Hepatocyte (in vitro differentiated cells): ENCODE measurements around the gene PKP3. TPM values are rescaled to one million over a fixed set of nuclear protein-coding genes. Genes with fewer than 3 reads are reported as not detected.
A peak's percentile ranks its signal among the peaks of the same experiment; 100 is the strongest.

Source experiments
- DNase-seq: peaks from one replicate; pipeline ENCODE4 v3.0.0-alpha.2; 2016; ENCODE audit warnings: low spot score
- H2AFZ ChIP-seq: fragments of 200-600 bp; sonication (generic); 2 replicates; pipeline ENCODE4 v1.6.0; 2016; ENCODE audit warnings: antibody characterized with exemption, mild to moderate bottlenecking
- H3K27ac ChIP-seq: fragments of 200-600 bp; sonication (generic); 2 replicates; pipeline ENCODE4 v1.5.1; 2016; ENCODE audit warnings: mild to moderate bottlenecking
- H3K27me3 ChIP-seq: fragments of 200-600 bp; sonication (generic); 2 replicates; pipeline ENCODE4 v1.6.1; 2016
- H3K36me3 ChIP-seq: fragments of 200-600 bp; sonication (generic); replicated peaks from 2 replicates; pipeline ENCODE4 v1.5.1; 2016; ENCODE audit warnings: low read depth; ENCODE audit not compliant: insufficient read depth
- H3K4me1 ChIP-seq: fragments of 200-600 bp; sonication (generic); 2 replicates; pipeline ENCODE4 v1.5.1; 2016; ENCODE audit warnings: mild to moderate bottlenecking, moderate library complexity; ENCODE audit not compliant: insufficient read depth
- H3K4me2 ChIP-seq: fragments of 200-600 bp; sonication (generic); 2 replicates; pipeline ENCODE4 v1.6.0; 2016
- H3K4me3 ChIP-seq: fragments of 200-600 bp; sonication (generic); 2 replicates; pipeline ENCODE4 v1.5.1; 2016; ENCODE audit warnings: mild to moderate bottlenecking
- H3K79me2 ChIP-seq: fragments of 200-600 bp; sonication (generic); 2 replicates; pipeline ENCODE4 v1.6.0; 2017; ENCODE audit warnings: mild to moderate bottlenecking
- H3K9me2 ChIP-seq: fragments of 200-600 bp; sonication (generic); replicated peaks from 2 replicates; pipeline ENCODE4 v1.6.0; 2017; ENCODE audit warnings: mild to moderate bottlenecking; ENCODE audit not compliant: insufficient read depth
- H3K9me3 ChIP-seq: fragments of 200-600 bp; sonication (generic); 2 replicates; pipeline ENCODE4 v1.5.1; 2016; ENCODE audit warnings: low read depth, mild to moderate bottlenecking
- H4K20me1 ChIP-seq: fragments of 200-600 bp; sonication (generic); 2 replicates; pipeline ENCODE4 v1.6.0; 2016; ENCODE audit warnings: mild to moderate bottlenecking; ENCODE audit not compliant: insufficient read depth, poor library complexity, severe bottlenecking
- CTCF ChIP-seq: fragments of 200-600 bp; sonication (generic); IDR thresholded peaks from 2 replicates; pipeline ENCODE4 v1.5.1; 2016; ENCODE audit warnings: antibody characterized with exemption, mild to moderate bottlenecking; ENCODE audit not compliant: poor library complexity
- EZH2 ChIP-seq: fragments of 200-600 bp; sonication (generic); IDR thresholded peaks from 2 replicates; pipeline ENCODE4 v1.6.1; 2016; ENCODE audit warnings: antibody characterized with exemption, mild to moderate bottlenecking, borderline replicate concordance
- EZH2phosphoT487 ChIP-seq: fragments of 200-600 bp; sonication (generic); IDR thresholded peaks from one replicate; pipeline ENCODE4 v1.6.1; 2018; ENCODE audit warnings: antibody characterized with exemption, mild to moderate bottlenecking, low read depth, moderate library complexity; ENCODE audit not compliant: unreplicated experiment, severe bottlenecking
- WGBS: methylation state at CpG from one replicate; pipeline ENCODE4 v1.1.6; 2016; ENCODE audit warnings: low lambda C conversion rate; ENCODE audit errors: missing lambda C conversion rate; 5-methylcytosine and 5-hydroxymethylcytosine counted together
- polyA plus RNA-seq: library from polyadenylated mRNA; unstranded; fragments of >200 nt; fragmentation: Nextera tagmentation; extraction: Ambion mirVana; gene quantifications from 2 replicates; pipeline ENCODE4 v1.2.1, GENCODE V29; 2016
- total RNA-seq: library from RNA; depleted of rRNA; stranded (reverse); fragments of >200 nt; gene quantifications from 2 replicates; pipeline ENCODE4 v1.2.3, GENCODE V29; 2014

The PKP3 gene
- total and polyA plus RNA-seq, 2 experiments from 2014 or later, result 62.1 to 89.5 TPM

- 91% methylated on average over 12 of the region's 12 CpGs for WGBS
Observed at GRCh38 chr11:452203-452744, 58.3 kb downstream of the PKP3 start.

GRCh38 chr11:452916-453527 lies 59.0 kb downstream of the PKP3 start:
- no peak for DNase-seq
- peaks cover 74% of the 10 kb centered on the region for H3K79me2 ChIP-seq
- TF ChIP-seq CTCF, result no peak
- TF ChIP-seq EZH2, result no peak
- TF ChIP-seq EZH2phosphoT487, result no peak
- no peaks in the 10 kb centered on the region for H3K9me3 ChIP-seq
- 96% methylated on average over 19 of the region's 19 CpGs for WGBS
- H2AFZ ChIP-seq, result no peak overlapping the region
- H3K27ac ChIP-seq, result no peak overlapping the region
- peaks cover 6% of the 10 kb centered on the region for H4K20me1 ChIP-seq
- no peak overlapping the region for H3K4me3 ChIP-seq
- H3K27me3 ChIP-seq, result no peaks in the 10 kb centered on the region
- H3K4me2 ChIP-seq, result no peak overlapping the region
- peaks cover 23% of the 10 kb centered on the region for H3K4me1 ChIP-seq
- H3K9me2 ChIP-seq, result no peaks in the 10 kb centered on the region
- H3K36me3 ChIP-seq, result no peaks in the 10 kb centered on the region

More at GRCh38 chr11:452203-452744, 58.3 kb downstream of the PKP3 start:
- Histone ChIP-seq H3K27me3 (no peaks in the 10 kb centered on the region), H3K4me1 (peaks cover 27% of the 10 kb centered on the region), H3K27ac (no peak overlapping the region), H2AFZ (no peak overlapping the region), H3K4me2 (peak overlapping the region; percentile 87), H4K20me1 (peaks cover 6% of the 10 kb centered on the region), H3K79me2 (peaks cover 68% of the 10 kb centered on the region), H3K9me3 (no peaks in the 10 kb centered on the region), H3K36me3 (no peaks in the 10 kb centered on the region), H3K4me3 (no peak overlapping the region), H3K9me2 (no peaks in the 10 kb centered on the region)
- DNase-seq, result no peak
- TF ChIP-seq EZH2phosphoT487 (no peak), EZH2 (no peak), CTCF (no peak)

- Histone ChIP-seq H3K4me3 (no peak overlapping the region), H3K79me2 (peaks cover 76% of the 10 kb centered on the region), H3K4me2 (no peak overlapping the region), H3K4me1 (peaks cover 21% of the 10 kb centered on the region), H3K27ac (no peak overlapping the region), H3K9me3 (no peaks in the 10 kb centered on the region), H3K9me2 (no peaks in the 10 kb centered on the region), H2AFZ (no peak overlapping the region), H4K20me1 (peaks cover 6% of the 10 kb centered on the region), H3K36me3 (no peaks in the 10 kb centered on the region), H3K27me3 (no peaks in the 10 kb centered on the region)
- TF ChIP-seq EZH2phosphoT487 (no peak), CTCF (no peak), EZH2 (no peak)
- DNase-seq, result no peak
- WGBS, result 97% methylated on average over 12 of the region's 13 CpGs
Observed at GRCh38 chr11:453564-453963, 59.6 kb downstream of the PKP3 start.
